Transverse colon (tissue), 3 donors: ENCODE data around the gene NUF2.

Source experiments
- CTCF ChIP-seq, 5 experiments: fragments of 200-600 bp in 3 of 5; fragments of 450-650 bp in 2 of 5; sonication (generic) in 3 of 5; IDR thresholded peaks; 1 replicate in 2 of 5; 2 replicates in 3 of 5; pipeline ENCODE4 v1.5.1; 2016 to 2017; ENCODE audit warnings: antibody characterized with exemption in 5 of 5, inconsistent platforms in 3 of 5, mild to moderate bottlenecking in 2 of 5, moderate library complexity in 1 of 5
- EP300 ChIP-seq: sonication (generic); formaldehyde crosslinking; IDR thresholded peaks from one replicate; pipeline ENCODE4 v1.6.1; 2017; ENCODE audit warnings: antibody characterized with exemption, low read depth
- POLR2A ChIP-seq: fragments of 450-650 bp; IDR thresholded peaks from one replicate; pipeline ENCODE4 v1.6.1; 2016; ENCODE audit warnings: antibody characterized with exemption, mild to moderate bottlenecking, moderate library complexity

- TF ChIP-seq POLR2A = no peak
- no peak for TF ChIP-seq CTCF (IDR thresholded peaks at IDR 0.05)
- TF ChIP-seq EP300 = no peak
Observed at GRCh38 chr1:163308811-163309210, 12.9 kb upstream of the NUF2 start.
